HCT116 (cell line): Measurements from ENCODE around the gene KLHL22. TPM values are rescaled to one million over a fixed set of nuclear protein-coding genes. Genes with fewer than 3 reads are reported as not detected.

Source experiments
- ATAC-seq: fragments of 200-7000 bp; cut with Tn5 transposase; 2 replicates; pipeline ENCODE4 v1.9.1; 2020; ENCODE audit warnings: mild to moderate bottlenecking, moderate library complexity
- BruUV-seq: library from RNA; stranded (reverse); fragments of 400-500 nt; replicated peaks from 2 replicates; lab custom pipeline; 2021; lab: Mats Ljungman, UMichigan
- CTCF ChIA-PET: fragments of 300-600 bp; sonication (Branson Sonifier 250); formaldehyde crosslinking; loops from one replicate; lab custom pipeline; 2021; ENCODE audit warnings: antibody characterized with exemption; lab: Charles Lee
- POLR2A ChIA-PET: fragments of 300-600, 350-600 bp; sonication (Branson Sonifier 250); formaldehyde crosslinking; loops from one replicate; lab custom pipeline; 2021; ENCODE audit warnings: antibody characterized with exemption; lab: Charles Lee
- RAD21 ChIA-PET, 2 experiments: fragments of 300-600 bp; sonication (Branson Sonifier 250); formaldehyde crosslinking; loops; one replicate each; lab custom pipeline; 2023; ENCODE audit warnings: low total read pairs in 2 of 2; ENCODE audit not compliant: uncharacterized antibody in 2 of 2, unreplicated experiment in 2 of 2, low non-redundant PET in 1 of 2; lab: Charles Lee
- DNase-seq: peaks from one replicate; pipeline ENCODE4 v3.0.0-alpha.2; 2010; ENCODE audit warnings: low read depth, low spot score
- H2AFZ ChIP-seq: fragments of 200-600 bp; shearing (Covaris generic), sonication (generic); 2 replicates; pipeline ENCODE4 v1.6.1; 2017; ENCODE audit warnings: low read depth, mixed run types, mixed read lengths, antibody characterized with exemption, low read length; ENCODE audit not compliant: poor library complexity, severe bottlenecking
- H3K27ac ChIP-seq: 2 replicates; pipeline ENCODE4 v1.5.1; 2012; ENCODE audit warnings: low read depth, low read length
- H3K27me3 ChIP-seq: fragments of 200-600 bp; sonication (generic); 2 replicates; pipeline ENCODE4 v1.6.1; 2016; ENCODE audit warnings: mixed run types, low read length, mixed read lengths; ENCODE audit not compliant: insufficient read depth
- H3K36me3 ChIP-seq, 2 experiments: fragments of 200-500 bp in 1 of 2; fragments of 200-600 bp in 1 of 2; sonication (Bioruptor generic) in 1 of 2; sonication (generic) in 1 of 2; 2 replicates each; pipeline versions ENCODE4 v1.5.1 to v1.6.1; 2014 to 2016; ENCODE audit warnings: low read length in 2 of 2, inconsistent platforms in 1 of 2, mixed read lengths in 1 of 2, mixed run types in 1 of 2; ENCODE audit not compliant: insufficient read depth in 2 of 2, control insufficient read depth in 1 of 2
- H3K4me1 ChIP-seq, 2 experiments: fragments of 200-600 bp in 1 of 2; sonication (generic) in 1 of 2; 2 replicates each; pipeline versions ENCODE4 v1.5.1 to v1.6.1; 2012 to 2017; ENCODE audit warnings: low read length in 2 of 2, inconsistent platforms in 1 of 2, mild to moderate bottlenecking in 1 of 2, mixed read lengths in 1 of 2, mixed run types in 1 of 2, moderate library complexity in 1 of 2; ENCODE audit not compliant: insufficient read depth in 2 of 2, control insufficient read depth in 1 of 2
- H3K4me2 ChIP-seq: fragments of 200-600 bp; sonication (generic); 2 replicates; pipeline ENCODE4 v1.6.1; 2017; ENCODE audit warnings: mixed run types, low read length, mixed read lengths
- H3K4me3 ChIP-seq, 2 experiments: fragments of 200-600 bp in 1 of 2; sonication (generic) in 1 of 2; replicated peaks in 1 of 2; 2 replicates each; pipeline ENCODE4 v1.5.1; 2011 to 2016; ENCODE audit warnings: low read length in 2 of 2, control low read depth in 1 of 2, low read depth in 1 of 2, mild to moderate bottlenecking in 1 of 2, mixed read lengths in 1 of 2, mixed run types in 1 of 2
- H3K79me2 ChIP-seq: fragments of 200-600 bp; sonication (generic); 2 replicates; pipeline ENCODE4 v1.6.1; 2017; ENCODE audit warnings: mild to moderate bottlenecking, mixed run types, low read length, moderate library complexity, mixed read lengths; ENCODE audit not compliant: insufficient read depth
- H3K9ac ChIP-seq: fragments of 200-600 bp; sonication (generic); 2 replicates; pipeline ENCODE4 v1.6.1; 2016; ENCODE audit warnings: low read length, mixed read lengths
- H3K9me2 ChIP-seq: fragments of 200-600 bp; sonication (generic), shearing (Covaris generic); 2 replicates; pipeline ENCODE4 v1.6.1; 2017; ENCODE audit warnings: mixed run types, mild to moderate bottlenecking, moderate library complexity; ENCODE audit not compliant: insufficient read depth
- H3K9me3 ChIP-seq, 2 experiments: fragments of 200-500 bp in 1 of 2; fragments of 200-600 bp in 1 of 2; sonication (Bioruptor generic) in 1 of 2; sonication (generic) in 1 of 2; 2 replicates each; pipeline ENCODE4 v1.6.1; 2014 to 2017; ENCODE audit warnings: low read length in 2 of 2, mixed read lengths in 2 of 2, inconsistent platforms in 1 of 2, low read depth in 1 of 2, mild to moderate bottlenecking in 1 of 2, mixed run types in 1 of 2, moderate library complexity in 1 of 2; ENCODE audit not compliant: control insufficient read depth in 1 of 2, insufficient read depth in 1 of 2
- H4K20me1 ChIP-seq: fragments of 200-600 bp; sonication (generic), shearing (Covaris generic); 2 replicates; pipeline ENCODE4 v1.6.1; 2017; ENCODE audit warnings: mixed run types, mild to moderate bottlenecking, moderate library complexity; ENCODE audit not compliant: insufficient read depth
- CBX3 ChIP-seq: IDR thresholded peaks from 2 replicates; pipeline ENCODE4 v1.6.1; 2012; ENCODE audit warnings: low read depth
- EGR1 ChIP-seq: IDR thresholded peaks from 2 replicates; pipeline ENCODE4 v1.6.1; 2012; ENCODE audit warnings: low read depth
- ELF1 ChIP-seq: IDR thresholded peaks from 2 replicates; pipeline ENCODE4 v1.6.1; 2012; ENCODE audit warnings: low read depth, borderline replicate concordance
- EZH2phosphoT487 ChIP-seq: fragments of 200-600 bp; IDR thresholded peaks from 2 replicates; pipeline ENCODE4 v1.6.1; 2018; ENCODE audit warnings: antibody characterized with exemption, borderline replicate concordance
- FOSL1 ChIP-seq: IDR thresholded peaks from 2 replicates; pipeline ENCODE4 v1.6.1; 2012; ENCODE audit warnings: low read depth
- JUND ChIP-seq: IDR thresholded peaks from 2 replicates; pipeline ENCODE4 v1.6.1; 2012
- POLR2A ChIP-seq: IDR thresholded peaks from 2 replicates; pipeline ENCODE4 v1.7.0; 2011; ENCODE audit warnings: borderline replicate concordance; ENCODE audit not compliant: insufficient read depth, insufficient read length; ENCODE audit errors: extremely low read depth
- POLR2AphosphoS5 ChIP-seq: IDR thresholded peaks from 2 replicates; pipeline ENCODE4 v1.6.1; 2011; ENCODE audit warnings: mild to moderate bottlenecking, low read depth, low read length, moderate library complexity
- SIN3A ChIP-seq: IDR thresholded peaks from 2 replicates; pipeline ENCODE4 v1.6.1; 2012; ENCODE audit warnings: low read depth
- SP1 ChIP-seq: IDR thresholded peaks from 2 replicates; pipeline ENCODE4 v1.6.1; 2012; ENCODE audit warnings: low read depth
- SRF ChIP-seq: IDR thresholded peaks from 2 replicates; pipeline ENCODE4 v1.6.1; 2012; ENCODE audit warnings: low read depth
- TCF7L2 ChIP-seq: IDR thresholded peaks from 2 replicates; pipeline ENCODE4 v1.7.0; 2011; ENCODE audit warnings: borderline replicate concordance, inconsistent platforms; ENCODE audit not compliant: insufficient read depth, insufficient read length; ENCODE audit errors: extremely low read depth
- YY1 ChIP-seq: IDR thresholded peaks from 2 replicates; pipeline ENCODE4 v1.6.1; 2011; ENCODE audit warnings: low read length, low read depth, moderate library complexity, mild to moderate bottlenecking; ENCODE audit not compliant: insufficient replicate concordance; ENCODE audit errors: extremely low read depth
- ZFX ChIP-seq: fragments of 450-650 bp; IDR thresholded peaks from 2 replicates; pipeline ENCODE4 v1.6.1; 2017
- ZNF274 ChIP-seq: fragments of 200-500 bp; sonication (Bioruptor generic); IDR thresholded peaks from 2 replicates; pipeline ENCODE4 v1.6.1; 2014; ENCODE audit warnings: mild to moderate bottlenecking, low read depth, low read length, inconsistent platforms
- intact Hi-C: fragments of 100-400 bp; cut with micrococcal nuclease; formaldehyde crosslinking; loops from 2 replicates; pipeline ENCODE4 v1.10.0; 2022
- total RNA-seq: library from RNA; stranded (reverse); gene quantifications from one replicate; pipeline ENCODE4 v1.2.1, GENCODE V29; 2021; ENCODE audit not compliant: unreplicated experiment
- TF ChIP-seq, protein P1 (sequence below), 3 experiments: fragments of 200-600 bp in 1 of 3; sonication (generic) in 1 of 3; IDR thresholded peaks in 2 of 3; conservative IDR thresholded peaks in 1 of 3; 2 replicates each; pipeline ENCODE4 v1.5.1; 2012 to 2017; ENCODE audit warnings: low read depth in 2 of 3, low read length in 2 of 3, antibody characterized with exemption in 1 of 3, borderline replicate concordance in 1 of 3, control low read depth in 1 of 3, mild to moderate bottlenecking in 1 of 3, mixed read lengths in 1 of 3, mixed run types in 1 of 3, moderate library complexity in 1 of 3; ENCODE audit not compliant: insufficient read depth in 1 of 3
- TF ChIP-seq, protein P2 (sequence below): IDR thresholded peaks from 2 replicates; pipeline ENCODE4 v1.6.1; 2012; ENCODE audit warnings: low read depth
- TF ChIP-seq, protein P3 (sequence below): IDR thresholded peaks from 2 replicates; pipeline ENCODE4 v1.6.1; 2011; ENCODE audit warnings: mild to moderate bottlenecking, low read length, moderate library complexity; ENCODE audit not compliant: insufficient replicate concordance; ENCODE audit errors: extremely low read depth
- TF ChIP-seq, protein P4 (sequence below): IDR thresholded peaks from 2 replicates; pipeline ENCODE4 v1.6.1; 2012

Gene KLHL22
- total RNA-seq, 1 experiment from 2014 or later = 16.4 TPM

DNA sequence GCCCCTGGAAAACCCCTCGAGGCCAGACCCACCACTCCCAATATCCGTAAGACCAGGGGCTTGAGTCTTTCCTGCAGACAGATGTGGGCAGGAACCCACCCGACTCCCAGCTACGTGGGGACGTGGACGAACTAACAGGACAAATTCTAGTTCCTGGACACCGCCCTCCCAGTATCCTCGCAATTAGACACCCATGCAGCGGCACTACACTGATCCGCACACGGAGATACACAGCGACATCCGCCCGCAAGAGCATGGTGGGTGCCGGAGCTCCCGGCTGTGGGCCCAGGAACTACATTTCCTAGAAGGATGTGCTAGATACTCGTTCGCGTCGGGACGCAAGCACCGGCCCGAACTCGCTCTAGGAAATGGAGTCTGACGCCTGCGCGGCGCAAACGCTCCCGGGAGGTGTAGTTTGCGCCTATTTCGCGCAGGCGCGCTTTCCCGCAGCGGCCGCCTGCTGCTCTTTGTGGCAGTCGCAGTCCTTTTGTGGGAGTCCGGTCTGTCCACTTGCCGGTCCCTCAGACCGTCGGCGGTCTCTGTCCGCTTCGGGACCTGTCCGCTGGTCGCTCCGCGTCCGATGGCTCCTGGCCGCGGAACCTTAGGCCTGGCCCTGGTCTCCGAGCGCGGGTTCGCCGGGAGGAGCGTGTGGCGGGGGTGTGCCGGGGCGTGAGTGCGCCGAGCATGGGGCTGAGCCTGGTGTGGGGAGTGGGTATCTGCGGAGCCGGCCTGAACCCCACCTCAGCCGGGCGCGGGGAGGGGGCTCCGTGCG lies 101.7 kb downstream of the KLHL22 start, which contains the start of gene ZNF74:
Gene ZNF74 (plus strand): TSS at position 447 of the 772 bp plus-strand sequence. CDS start 478 bp downstream, outside the sequence.
- Histone ChIP-seq H4K20me1 (no peaks in the 10 kb centered on the region), H2AFZ (peak within 1 kb of the TSS; percentile 90), H3K36me3 (no peaks in the 10 kb centered on the region), H3K4me1 (peaks cover 9 to 22% of the 10 kb centered on the region in 2 experiments), H3K9me3 (no peaks in the 10 kb centered on the region), H3K9ac (peak within 1 kb of the TSS; percentile 88), H3K27me3 (no peaks in the 10 kb centered on the region), H3K4me3 (peak within 1 kb of the TSS; percentile 76 to 93), H3K4me2 (peak within 1 kb of the TSS; percentile 96), H3K9me2 (no peaks in the 10 kb centered on the region), H3K27ac (peak within 1 kb of the TSS; percentile 76), H3K79me2 (peaks cover 4% of the 10 kb centered on the region; the same call in 1 of the 2 replicates)
- ChIA-PET CTCF (interaction anchor here (0.7 kb wide), 1 partner anchor 24 kb away, joined by 3 read pairs; no protein-coding TSS in a partner anchor), RAD21 (no interaction called here), POLR2A (no interaction called here)
- no TSS peak for BruUV-seq
- intact Hi-C loops = no loop called here
- ATAC-seq = peak; percentile 94
- peak; percentile 77 for DNase-seq
- TF ChIP-seq SIN3A (no peak; the same call in 1 of the 2 replicates), ELF1 (peak; percentile 35; the same call in 1 of the 2 replicates), CBX3 (no peak), EGR1 (no peak), POLR2A (peak; percentile 92), FOSL1 (no peak), EZH2phosphoT487 (no peak), YY1 (peak; percentile 81), ZNF274 (no peak), SRF (peak; percentile 54; the same call in 1 of the 2 replicates), POLR2AphosphoS5 (peak; percentile 89), TCF7L2 (no peak), ZFX (peak; percentile 86), SP1 (no peak), JUND (no peak)
- TF ChIP-seq, protein P1, sequence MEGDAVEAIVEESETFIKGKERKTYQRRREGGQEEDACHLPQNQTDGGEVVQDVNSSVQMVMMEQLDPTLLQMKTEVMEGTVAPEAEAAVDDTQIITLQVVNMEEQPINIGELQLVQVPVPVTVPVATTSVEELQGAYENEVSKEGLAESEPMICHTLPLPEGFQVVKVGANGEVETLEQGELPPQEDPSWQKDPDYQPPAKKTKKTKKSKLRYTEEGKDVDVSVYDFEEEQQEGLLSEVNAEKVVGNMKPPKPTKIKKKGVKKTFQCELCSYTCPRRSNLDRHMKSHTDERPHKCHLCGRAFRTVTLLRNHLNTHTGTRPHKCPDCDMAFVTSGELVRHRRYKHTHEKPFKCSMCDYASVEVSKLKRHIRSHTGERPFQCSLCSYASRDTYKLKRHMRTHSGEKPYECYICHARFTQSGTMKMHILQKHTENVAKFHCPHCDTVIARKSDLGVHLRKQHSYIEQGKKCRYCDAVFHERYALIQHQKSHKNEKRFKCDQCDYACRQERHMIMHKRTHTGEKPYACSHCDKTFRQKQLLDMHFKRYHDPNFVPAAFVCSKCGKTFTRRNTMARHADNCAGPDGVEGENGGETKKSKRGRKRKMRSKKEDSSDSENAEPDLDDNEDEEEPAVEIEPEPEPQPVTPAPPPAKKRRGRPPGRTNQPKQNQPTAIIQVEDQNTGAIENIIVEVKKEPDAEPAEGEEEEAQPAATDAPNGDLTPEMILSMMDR (IDR thresholded peaks at IDR 0.05 in 2 of 3, conservative IDR thresholded peaks at IDR 0.05 in 1 of 3; ENCODE audit: borderline replicate concordance in 1 of 3, insufficient read depth in 1 of 3, low read depth in 2 of 3, low read length in 2 of 3) = no peak
- TF ChIP-seq, protein P2, sequence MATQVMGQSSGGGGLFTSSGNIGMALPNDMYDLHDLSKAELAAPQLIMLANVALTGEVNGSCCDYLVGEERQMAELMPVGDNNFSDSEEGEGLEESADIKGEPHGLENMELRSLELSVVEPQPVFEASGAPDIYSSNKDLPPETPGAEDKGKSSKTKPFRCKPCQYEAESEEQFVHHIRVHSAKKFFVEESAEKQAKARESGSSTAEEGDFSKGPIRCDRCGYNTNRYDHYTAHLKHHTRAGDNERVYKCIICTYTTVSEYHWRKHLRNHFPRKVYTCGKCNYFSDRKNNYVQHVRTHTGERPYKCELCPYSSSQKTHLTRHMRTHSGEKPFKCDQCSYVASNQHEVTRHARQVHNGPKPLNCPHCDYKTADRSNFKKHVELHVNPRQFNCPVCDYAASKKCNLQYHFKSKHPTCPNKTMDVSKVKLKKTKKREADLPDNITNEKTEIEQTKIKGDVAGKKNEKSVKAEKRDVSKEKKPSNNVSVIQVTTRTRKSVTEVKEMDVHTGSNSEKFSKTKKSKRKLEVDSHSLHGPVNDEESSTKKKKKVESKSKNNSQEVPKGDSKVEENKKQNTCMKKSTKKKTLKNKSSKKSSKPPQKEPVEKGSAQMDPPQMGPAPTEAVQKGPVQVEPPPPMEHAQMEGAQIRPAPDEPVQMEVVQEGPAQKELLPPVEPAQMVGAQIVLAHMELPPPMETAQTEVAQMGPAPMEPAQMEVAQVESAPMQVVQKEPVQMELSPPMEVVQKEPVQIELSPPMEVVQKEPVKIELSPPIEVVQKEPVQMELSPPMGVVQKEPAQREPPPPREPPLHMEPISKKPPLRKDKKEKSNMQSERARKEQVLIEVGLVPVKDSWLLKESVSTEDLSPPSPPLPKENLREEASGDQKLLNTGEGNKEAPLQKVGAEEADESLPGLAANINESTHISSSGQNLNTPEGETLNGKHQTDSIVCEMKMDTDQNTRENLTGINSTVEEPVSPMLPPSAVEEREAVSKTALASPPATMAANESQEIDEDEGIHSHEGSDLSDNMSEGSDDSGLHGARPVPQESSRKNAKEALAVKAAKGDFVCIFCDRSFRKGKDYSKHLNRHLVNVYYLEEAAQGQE = no peak
- TF ChIP-seq, protein P3, sequence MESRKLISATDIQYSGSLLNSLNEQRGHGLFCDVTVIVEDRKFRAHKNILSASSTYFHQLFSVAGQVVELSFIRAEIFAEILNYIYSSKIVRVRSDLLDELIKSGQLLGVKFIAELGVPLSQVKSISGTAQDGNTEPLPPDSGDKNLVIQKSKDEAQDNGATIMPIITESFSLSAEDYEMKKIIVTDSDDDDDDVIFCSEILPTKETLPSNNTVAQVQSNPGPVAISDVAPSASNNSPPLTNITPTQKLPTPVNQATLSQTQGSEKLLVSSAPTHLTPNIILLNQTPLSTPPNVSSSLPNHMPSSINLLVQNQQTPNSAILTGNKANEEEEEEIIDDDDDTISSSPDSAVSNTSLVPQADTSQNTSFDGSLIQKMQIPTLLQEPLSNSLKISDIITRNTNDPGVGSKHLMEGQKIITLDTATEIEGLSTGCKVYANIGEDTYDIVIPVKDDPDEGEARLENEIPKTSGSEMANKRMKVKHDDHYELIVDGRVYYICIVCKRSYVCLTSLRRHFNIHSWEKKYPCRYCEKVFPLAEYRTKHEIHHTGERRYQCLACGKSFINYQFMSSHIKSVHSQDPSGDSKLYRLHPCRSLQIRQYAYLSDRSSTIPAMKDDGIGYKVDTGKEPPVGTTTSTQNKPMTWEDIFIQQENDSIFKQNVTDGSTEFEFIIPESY = no peak
- TF ChIP-seq, protein P4, sequence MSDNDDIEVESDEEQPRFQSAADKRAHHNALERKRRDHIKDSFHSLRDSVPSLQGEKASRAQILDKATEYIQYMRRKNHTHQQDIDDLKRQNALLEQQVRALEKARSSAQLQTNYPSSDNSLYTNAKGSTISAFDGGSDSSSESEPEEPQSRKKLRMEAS = peak; percentile 71
